Measurements from ENCODE around the gene FARP1.

DNA sequence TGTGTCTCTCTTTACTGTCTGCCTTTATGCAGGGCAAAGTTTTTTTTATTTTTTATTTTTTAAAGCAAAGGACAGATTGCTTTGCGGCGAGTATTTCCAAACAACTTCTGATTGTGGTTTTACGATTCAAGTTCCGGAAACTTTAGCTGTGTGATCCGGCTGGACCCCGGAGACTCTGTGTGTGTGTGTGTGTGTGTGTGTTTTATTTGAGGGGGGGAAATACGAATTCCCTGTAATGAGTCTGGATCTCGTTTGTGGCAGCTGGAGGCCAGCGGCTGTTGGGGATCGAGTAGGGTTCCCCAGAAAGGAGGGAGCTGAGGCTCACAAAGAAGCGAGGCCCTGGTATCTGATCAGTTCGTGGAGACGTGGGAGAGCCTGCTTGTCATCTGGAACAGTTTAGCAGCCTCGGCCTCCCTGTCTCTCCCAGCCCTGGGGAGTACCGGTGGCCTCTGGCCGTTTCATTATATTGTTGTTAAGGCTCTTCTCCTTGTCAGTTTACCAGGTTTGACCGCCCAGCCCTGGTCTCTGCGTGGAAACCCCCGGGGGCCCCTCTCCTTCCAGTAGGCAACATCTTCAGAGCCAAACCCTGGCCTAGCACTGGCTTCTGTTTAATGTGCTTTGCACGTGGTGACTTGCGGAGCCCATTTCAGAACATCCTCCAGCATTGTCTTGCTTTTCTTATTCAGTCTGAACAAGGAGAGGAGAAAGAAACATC, 1.3 kb downstream of the FARP1 start:
- TF ChIP-seq, protein P1, sequence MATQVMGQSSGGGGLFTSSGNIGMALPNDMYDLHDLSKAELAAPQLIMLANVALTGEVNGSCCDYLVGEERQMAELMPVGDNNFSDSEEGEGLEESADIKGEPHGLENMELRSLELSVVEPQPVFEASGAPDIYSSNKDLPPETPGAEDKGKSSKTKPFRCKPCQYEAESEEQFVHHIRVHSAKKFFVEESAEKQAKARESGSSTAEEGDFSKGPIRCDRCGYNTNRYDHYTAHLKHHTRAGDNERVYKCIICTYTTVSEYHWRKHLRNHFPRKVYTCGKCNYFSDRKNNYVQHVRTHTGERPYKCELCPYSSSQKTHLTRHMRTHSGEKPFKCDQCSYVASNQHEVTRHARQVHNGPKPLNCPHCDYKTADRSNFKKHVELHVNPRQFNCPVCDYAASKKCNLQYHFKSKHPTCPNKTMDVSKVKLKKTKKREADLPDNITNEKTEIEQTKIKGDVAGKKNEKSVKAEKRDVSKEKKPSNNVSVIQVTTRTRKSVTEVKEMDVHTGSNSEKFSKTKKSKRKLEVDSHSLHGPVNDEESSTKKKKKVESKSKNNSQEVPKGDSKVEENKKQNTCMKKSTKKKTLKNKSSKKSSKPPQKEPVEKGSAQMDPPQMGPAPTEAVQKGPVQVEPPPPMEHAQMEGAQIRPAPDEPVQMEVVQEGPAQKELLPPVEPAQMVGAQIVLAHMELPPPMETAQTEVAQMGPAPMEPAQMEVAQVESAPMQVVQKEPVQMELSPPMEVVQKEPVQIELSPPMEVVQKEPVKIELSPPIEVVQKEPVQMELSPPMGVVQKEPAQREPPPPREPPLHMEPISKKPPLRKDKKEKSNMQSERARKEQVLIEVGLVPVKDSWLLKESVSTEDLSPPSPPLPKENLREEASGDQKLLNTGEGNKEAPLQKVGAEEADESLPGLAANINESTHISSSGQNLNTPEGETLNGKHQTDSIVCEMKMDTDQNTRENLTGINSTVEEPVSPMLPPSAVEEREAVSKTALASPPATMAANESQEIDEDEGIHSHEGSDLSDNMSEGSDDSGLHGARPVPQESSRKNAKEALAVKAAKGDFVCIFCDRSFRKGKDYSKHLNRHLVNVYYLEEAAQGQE (IDR thresholded peaks at IDR 0.05) = no peak
- TF ChIP-seq NPAS2 (CRISPR knock-in tag; IDR thresholded peaks at IDR 0.05; ENCODE audit: borderline replicate concordance) = no peak
- TF ChIP-seq JUN (IDR thresholded peaks at IDR 0.05) = no peak
- TF ChIP-seq, protein P2, sequence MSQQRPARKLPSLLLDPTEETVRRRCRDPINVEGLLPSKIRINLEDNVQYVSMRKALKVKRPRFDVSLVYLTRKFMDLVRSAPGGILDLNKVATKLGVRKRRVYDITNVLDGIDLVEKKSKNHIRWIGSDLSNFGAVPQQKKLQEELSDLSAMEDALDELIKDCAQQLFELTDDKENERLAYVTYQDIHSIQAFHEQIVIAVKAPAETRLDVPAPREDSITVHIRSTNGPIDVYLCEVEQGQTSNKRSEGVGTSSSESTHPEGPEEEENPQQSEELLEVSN (IDR thresholded peaks at IDR 0.05; ENCODE audit: borderline replicate concordance, low read depth) = no peak
- no peak for TF ChIP-seq SREBF2 (IDR thresholded peaks at IDR 0.05)

All from A549 (cell line).